H1 (cell line): Measurements from ENCODE around the gene TUT4. TPM values are rescaled to one million over a fixed set of nuclear protein-coding genes. Genes with fewer than 3 reads are reported as not detected.

Experiments
- CTCF ChIA-PET: fragments of 300-600 bp; sonication (Branson Sonifier 250); formaldehyde crosslinking; loops from one replicate; lab custom pipeline; 2021; ENCODE audit not compliant: partially characterized antibody; lab: Charles Lee
- POLR2A ChIA-PET: fragments of 300-600 bp; sonication (Branson Sonifier 250); formaldehyde crosslinking; loops from one replicate; lab custom pipeline; 2021; ENCODE audit warnings: inconsistent platforms; ENCODE audit not compliant: partially characterized antibody; lab: Charles Lee
- DNase-seq, 2 experiments: peaks; one replicate each; pipeline versions ENCODE4 v3.0.0 to v3.0.0-alpha.2; 2010 to 2022; ENCODE audit warnings: low spot score in 2 of 2, low read depth in 1 of 2, mixed read lengths in 1 of 2
- FAIRE-seq: peaks from 2 replicates; lab custom pipeline; 2011; peaks lifted over from hg19 to GRCh38; lab: Jason Lieb, UNC
- H2AFZ ChIP-seq: 2 replicates; pipeline ENCODE4 v1.8.1; 2012; ENCODE audit warnings: low read length, inconsistent platforms
- H2AK5ac ChIP-seq: 2 replicates; pipeline ENCODE4 v1.6.1; 2013; ENCODE audit warnings: low read depth, low read length
- H2BK120ac ChIP-seq: replicated peaks from 2 replicates; pipeline ENCODE3; 2013; ENCODE audit warnings: low read depth, low read length, inconsistent platforms
- H2BK12ac ChIP-seq: 2 replicates; pipeline ENCODE4 v1.6.1; 2013; ENCODE audit warnings: low read depth, low read length
- H2BK15ac ChIP-seq: 2 replicates; pipeline ENCODE4 v1.6.1; 2013; ENCODE audit warnings: low read length
- H2BK20ac ChIP-seq: 2 replicates; pipeline ENCODE4 v1.6.1; 2013; ENCODE audit warnings: low read length
- H2BK5ac ChIP-seq: 2 replicates; pipeline ENCODE4 v1.6.1; 2013; ENCODE audit warnings: low read depth, low read length
- H3K14ac ChIP-seq: 2 replicates; pipeline ENCODE4 v1.6.1; 2013; ENCODE audit warnings: inconsistent platforms; ENCODE audit not compliant: insufficient read length
- H3K18ac ChIP-seq: 2 replicates; pipeline ENCODE4 v1.6.1; 2013; ENCODE audit warnings: low read length; ENCODE audit errors: extremely low read depth
- H3K23ac ChIP-seq: 2 replicates; pipeline ENCODE4 v1.6.1; 2013; ENCODE audit warnings: inconsistent platforms; ENCODE audit not compliant: insufficient read length
- H3K23me2 ChIP-seq: 2 replicates; pipeline ENCODE4 v1.6.1; 2013; ENCODE audit warnings: low read depth, low read length
- H3K27ac ChIP-seq: 2 replicates; pipeline ENCODE4 v1.6.1; 2011; ENCODE audit warnings: low read depth, low read length, inconsistent platforms
- H3K27me3 ChIP-seq, 4 experiments: replicated peaks in 1 of 4; 1 replicate in 1 of 4; 2 replicates in 3 of 4; pipeline versions ENCODE4 v1.6.1 to v1.8.1; 2011 to 2013; ENCODE audit warnings: low read length in 3 of 4, mild to moderate bottlenecking in 3 of 4, inconsistent platforms in 2 of 4, mixed read lengths in 2 of 4, moderate library complexity in 1 of 4; ENCODE audit not compliant: control insufficient read depth in 3 of 4, insufficient read depth in 3 of 4; ENCODE audit errors: extremely low read depth in 1 of 4
- H3K36me3 ChIP-seq, 4 experiments: 2 replicates each; pipeline versions ENCODE4 v1.6.1 to v1.8.1; 2011 to 2013; ENCODE audit warnings: mild to moderate bottlenecking in 4 of 4, low read length in 3 of 4, moderate library complexity in 2 of 4, control low read depth in 1 of 4, inconsistent platforms in 1 of 4; ENCODE audit not compliant: insufficient read depth in 4 of 4, control insufficient read depth in 2 of 4
- H3K4ac ChIP-seq: replicated peaks from 2 replicates; pipeline ENCODE3; 2013; ENCODE audit warnings: low read length, low read depth, mixed read lengths, inconsistent platforms; ENCODE audit not compliant: insufficient read length
- H3K4me1 ChIP-seq, 4 experiments: replicated peaks in 1 of 4; 1 replicate in 1 of 4; 2 replicates in 3 of 4; pipeline versions ENCODE4 v1.6.1 to v1.8.1; 2011 to 2013; ENCODE audit warnings: low read length in 3 of 4, inconsistent platforms in 2 of 4, mixed read lengths in 1 of 4; ENCODE audit not compliant: insufficient read depth in 4 of 4, control insufficient read depth in 3 of 4
- H3K4me2 ChIP-seq, 2 experiments: 2 replicates each; pipeline versions ENCODE4 v1.6.1 to v1.8.1; 2011 to 2013; ENCODE audit warnings: low read depth in 2 of 2, low read length in 2 of 2, control low read depth in 1 of 2, inconsistent platforms in 1 of 2, mild to moderate bottlenecking in 1 of 2; ENCODE audit not compliant: insufficient read depth in 1 of 2
- H3K4me3 ChIP-seq, 4 experiments: fragments of 200-600, 300-600 bp in 1 of 4; sonication (generic), shearing (Covaris generic), sonication (Bioruptor Twin) in 1 of 4; 2 replicates each; pipeline versions ENCODE4 v1.5.1 to v1.8.1; 2011 to 2016; ENCODE audit warnings: low read length in 4 of 4, low read depth in 3 of 4, control low read depth in 2 of 4, inconsistent platforms in 2 of 4, mild to moderate bottlenecking in 2 of 4, mixed read lengths in 1 of 4, moderate library complexity in 1 of 4; ENCODE audit not compliant: insufficient read depth in 2 of 4; ENCODE audit errors: extremely low read depth in 1 of 4
- H3K56ac ChIP-seq: replicated peaks from 2 replicates; pipeline ENCODE3; 2013; ENCODE audit warnings: low read depth, mild to moderate bottlenecking, mixed read lengths, low read length, inconsistent platforms; ENCODE audit not compliant: insufficient read length
- H3K79me1 ChIP-seq: 2 replicates; pipeline ENCODE4 v1.6.1; 2013; ENCODE audit warnings: low read depth, low read length, control low read depth
- H3K79me2 ChIP-seq, 2 experiments: 2 replicates each; pipeline versions ENCODE4 v1.6.1 to v1.8.1; 2012 to 2013; ENCODE audit warnings: low read length in 2 of 2, mild to moderate bottlenecking in 2 of 2, inconsistent platforms in 1 of 2; ENCODE audit not compliant: insufficient read depth in 2 of 2, control insufficient read depth in 1 of 2
- H3K9ac ChIP-seq, 4 experiments: replicated peaks in 1 of 4; 1 replicate in 1 of 4; 2 replicates in 3 of 4; pipeline versions ENCODE4 v1.6.1 to v1.8.1; 2011 to 2013; ENCODE audit warnings: low read depth in 3 of 4, low read length in 3 of 4, control low read depth in 2 of 4, mild to moderate bottlenecking in 2 of 4, moderate library complexity in 2 of 4, inconsistent platforms in 1 of 4; ENCODE audit errors: extremely low read depth in 1 of 4
- H3K9me3 ChIP-seq, 2 experiments: 2 replicates each; pipeline versions ENCODE4 v1.6.1 to v1.8.1; 2012 to 2013; ENCODE audit warnings: mild to moderate bottlenecking in 2 of 2, moderate library complexity in 2 of 2, control low read depth in 1 of 2, inconsistent platforms in 1 of 2, low read depth in 1 of 2, low read length in 1 of 2, mixed read lengths in 1 of 2; ENCODE audit not compliant: insufficient read depth in 2 of 2
- H4K20me1 ChIP-seq, 2 experiments: replicated peaks in 1 of 2; 2 replicates each; pipeline versions ENCODE3 to v1.8.1; 2011 to 2013; ENCODE audit warnings: inconsistent platforms in 2 of 2, low read length in 2 of 2, mild to moderate bottlenecking in 1 of 2; ENCODE audit not compliant: insufficient read depth in 2 of 2, control insufficient read depth in 1 of 2
- H4K5ac ChIP-seq: 2 replicates; pipeline ENCODE4 v1.6.1; 2013; ENCODE audit warnings: low read length, low read depth, mixed read lengths, inconsistent platforms; ENCODE audit not compliant: insufficient read length
- H4K8ac ChIP-seq: 2 replicates; pipeline ENCODE4 v1.8.0; 2013; ENCODE audit warnings: mild to moderate bottlenecking, moderate library complexity, low read length, inconsistent platforms; ENCODE audit not compliant: insufficient read depth; ENCODE audit errors: extremely low read depth
- H4K91ac ChIP-seq: replicated peaks from 2 replicates; pipeline ENCODE3; 2013; ENCODE audit warnings: low read length, mixed read lengths, inconsistent platforms; ENCODE audit not compliant: insufficient read length
- BACH1 ChIP-seq: IDR thresholded peaks from 2 replicates; pipeline ENCODE4 v1.6.1; 2012; ENCODE audit warnings: low read length, improper control_type of control experiment
- SUZ12 ChIP-seq: fragments of 200-600 bp; sonication (generic); IDR thresholded peaks from 2 replicates; pipeline ENCODE4 v1.6.1; 2012; ENCODE audit warnings: mild to moderate bottlenecking, inconsistent platforms, low read length, moderate library complexity, mixed read lengths
- WGBS, 2 experiments: shearing (Covaris generic) in 1 of 2; methylation state at CpG; one replicate each; pipeline versions ENCODE4 v1.1.6 to v1.1.7; 2013 to 2015; ENCODE audit warnings: low lambda C conversion rate in 2 of 2, mixed read lengths in 2 of 2, inconsistent platforms in 1 of 2, low coverage in 1 of 2, missing lambda C conversion rate in 1 of 2; ENCODE audit not compliant: insufficient replicate concordance in 2 of 2, insufficient coverage in 1 of 2, insufficient read length in 1 of 2; ENCODE audit errors: extremely low coverage in 1 of 2, missing lambda C conversion rate in 1 of 2; 5-methylcytosine and 5-hydroxymethylcytosine counted together
- polyA plus RNA-seq, 7 experiments: library from polyadenylated mRNA; depleted of rRNA in 3 of 7; stranded (reverse) in 5 of 7; unstranded in 2 of 7; fragments of >200 nt in 5 of 7; fragments of 200-250 nt in 2 of 7; gene quantifications; 1 replicate in 5 of 7; 2 replicates in 1 of 7; 4 replicates in 1 of 7; pipeline versions ENCODE4 v1.2.1 to v1.2.3, GENCODE V29; 2011 to 2013; ENCODE audit warnings: missing spikeins in 2 of 7, mixed read lengths in 2 of 7
- total RNA-seq: library from RNA; stranded (reverse); fragmentation: NEBNext Ultra II Directional; extraction: Animal tissue kit (Norgen Biotek cat#: 25700); gene quantifications from 2 replicates; pipeline ENCODE4 v1.2.1, GENCODE V29; 2021

The TUT4 gene
- total and polyA plus RNA-seq, 2 of the 8 experiments (the other 6 are each of a cell fraction or from before 2014, with no cell fraction given), result 54.5 to 63.3 TPM

DNA sequence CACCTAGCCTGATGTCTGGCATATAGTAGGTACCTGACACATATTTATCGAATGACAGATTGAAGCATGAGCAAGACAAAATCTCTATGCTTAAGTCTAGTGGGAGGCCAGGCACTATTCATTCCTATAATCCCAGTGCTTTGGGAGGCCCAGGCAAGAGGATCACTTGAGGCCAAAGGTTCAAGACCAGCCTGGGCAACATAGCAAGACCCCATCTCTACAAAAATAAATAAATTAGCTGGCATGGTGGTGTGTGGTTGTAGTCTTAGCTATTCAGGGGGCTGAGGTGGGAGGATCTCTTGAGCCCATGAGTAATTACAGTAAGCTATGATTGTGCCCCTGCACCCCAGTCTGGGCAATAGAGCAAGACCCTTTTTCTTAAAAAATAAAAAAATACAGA, 23.2 kb upstream of the TUT4 start:
- Histone ChIP-seq H4K20me1 (no peaks in the 10 kb centered on the region), H3K27me3 (no peaks in the 10 kb centered on the region; a peak in 1 of 7 replicates), H4K5ac (no peak overlapping the region), H3K4ac (no peak overlapping the region), H3K79me2 (no peaks in the 10 kb centered on the region), H3K36me3 (no peaks in the 10 kb centered on the region), H3K27ac (no peak overlapping the region), H3K14ac (no peak overlapping the region), H3K4me1 (no peaks in the 10 kb centered on the region), H4K91ac (no peak overlapping the region), H2BK120ac (no peak overlapping the region), H2BK15ac (no peak overlapping the region), H2BK20ac (no peak overlapping the region), H2BK5ac (no peak overlapping the region), H2AFZ (no peak overlapping the region), H3K4me3 (no peak overlapping the region), H3K23ac (no peak overlapping the region), H3K23me2 (no peaks in the 10 kb centered on the region), H3K56ac (no peak overlapping the region), H3K9me3 (no peaks in the 10 kb centered on the region), H3K79me1 (no peaks in the 10 kb centered on the region), H3K9ac (no peak overlapping the region), H2BK12ac (no peak overlapping the region), H2AK5ac (no peak overlapping the region), H3K18ac (no peak overlapping the region), H3K4me2 (no peak overlapping the region), H4K8ac (no peak overlapping the region)
- FAIRE-seq (no peak), DNase-seq (no peak)
- POLR2A ChIA-PET, result interaction anchor here (2.0 kb wide), 1 partner anchor 8 kb away, joined by 8 read pairs; no protein-coding TSS in a partner anchor
- CTCF ChIA-PET, result interaction anchor here (1.1 kb wide), 1 partner anchor 12 kb away, joined by 3 read pairs; no protein-coding TSS in a partner anchor
- WGBS, 2 experiments, result 100% methylated on average over 1 of the region's 1 CpG; no CpG with 5 or more reads in 1 of the 2 experiments
- TF ChIP-seq SUZ12, result no peak
- no peak for TF ChIP-seq BACH1
